A549 (cell line): Measurements from ENCODE around the gene GPR142. TPM values are rescaled to one million over a fixed set of nuclear protein-coding genes. Genes with fewer than 3 reads are reported as not detected.

Source experiments
- ATAC-seq, 2 experiments: fragments of 200-7000 bp in 1 of 2; fragments of >200 bp in 1 of 2; cut with Nextera tagmentation in 1 of 2; cut with Tn5 transposase in 1 of 2; 3 replicates each; pipeline versions ENCODE4 v1.8.0 to v1.9.1; 2018 to 2020; ENCODE audit warnings: mild to moderate bottlenecking in 1 of 2, moderate library complexity in 1 of 2
- CTCF ChIA-PET: fragments of 300-600 bp; sonication (Branson Sonifier 250); formaldehyde crosslinking; extraction: SDS; loops from one replicate; lab custom pipeline; 2021; ENCODE audit warnings: antibody characterized with exemption, inconsistent platforms; lab: Yijun Ruan, JAX
- POLR2A ChIA-PET: fragments of 350-600 bp; formaldehyde crosslinking; extraction: SDS; loops from one replicate; lab custom pipeline; 2021; ENCODE audit warnings: antibody characterized with exemption, inconsistent platforms; lab: Yijun Ruan, JAX
- DNase-seq, 2 experiments: peaks; one replicate each; pipeline versions ENCODE4 v3.0.0 to v3.0.0-alpha.2; 2011 to 2016; ENCODE audit warnings: low read depth in 1 of 2, low spot score in 1 of 2
- FAIRE-seq: peaks from 2 replicates; lab custom pipeline; 2011; peaks lifted over from hg19 to GRCh38; lab: Jason Lieb, UNC
- H3K27ac ChIP-seq, 2 experiments: fragments of >200 bp; sonication (Bioruptor Twin); formaldehyde crosslinking; 3 replicates each; pipeline ENCODE4 v1.5.1; 2016 to 2017
- H3K4me1 ChIP-seq: fragments of >200 bp; sonication (Bioruptor Twin); formaldehyde crosslinking; 3 replicates; pipeline ENCODE4 v1.6.1; 2016
- H3K4me2 ChIP-seq: fragments of >200 bp; sonication (Bioruptor Twin); formaldehyde crosslinking; 3 replicates; pipeline ENCODE4 v1.6.1; 2016
- H3K4me3 ChIP-seq: fragments of >200 bp; sonication (Bioruptor Twin); formaldehyde crosslinking; 3 replicates; pipeline ENCODE4 v1.5.1; 2016
- H3K9me3 ChIP-seq: fragments of >200 bp; sonication (Bioruptor Twin); formaldehyde crosslinking; 3 replicates; pipeline ENCODE4 v1.6.1; 2016
- ATOH8 ChIP-seq: fragments of 250-450 bp; sonication (Bioruptor Pico); IDR thresholded peaks from 2 replicates; pipeline ENCODE4 v1.5.0; 2020; ENCODE audit warnings: low read depth, mild to moderate bottlenecking, moderate library complexity
- BHLHE40 ChIP-seq: IDR thresholded peaks from 2 replicates; pipeline ENCODE4 v1.6.1; 2012; ENCODE audit warnings: low read depth, low read length, inconsistent platforms
- CBX2 ChIP-seq: fragments of 200-600 bp; sonication (generic); IDR thresholded peaks from 2 replicates; pipeline ENCODE4 v1.6.1; 2016; ENCODE audit warnings: low read depth, mild to moderate bottlenecking, borderline replicate concordance
- CHD2 ChIP-seq: fragments of 150-350 bp; IDR thresholded peaks from 2 replicates; pipeline ENCODE4 v1.6.1; 2014; ENCODE audit warnings: low read length; ENCODE audit not compliant: partially characterized antibody
- CHD4 ChIP-seq: fragments of 200-600 bp; sonication (generic); IDR thresholded peaks from 2 replicates; pipeline ENCODE4 v1.6.1; 2016; ENCODE audit warnings: antibody characterized with exemption, mild to moderate bottlenecking, borderline replicate concordance
- CTCF ChIP-seq: fragments of >200 bp; sonication (Bioruptor Twin); formaldehyde crosslinking; IDR thresholded peaks from 3 replicates; pipeline ENCODE4 v1.5.1; 2016
- EHF ChIP-seq: fragments of 250-450 bp; sonication (Bioruptor Pico); IDR thresholded peaks from 2 replicates; pipeline ENCODE4 v1.5.0; 2020; ENCODE audit warnings: mild to moderate bottlenecking
- EHMT2 ChIP-seq: fragments of 200-600 bp; sonication (generic); IDR thresholded peaks from 2 replicates; pipeline ENCODE4 v1.6.1; 2016; ENCODE audit warnings: antibody characterized with exemption, low read depth, mild to moderate bottlenecking, moderate library complexity
- EP300 ChIP-seq, 2 experiments: fragments of >200 bp; sonication (Bioruptor Twin); formaldehyde crosslinking; IDR thresholded peaks; 2 replicates in 1 of 2; 3 replicates in 1 of 2; pipeline ENCODE4 v1.6.1; 2016 to 2017
- ESRRA ChIP-seq: fragments of 150-350 bp; IDR thresholded peaks from 2 replicates; pipeline ENCODE4 v1.6.1; 2014; ENCODE audit warnings: mild to moderate bottlenecking, low read length, borderline replicate concordance
- FOSL2 ChIP-seq, 2 experiments: fragments of 450-650 bp in 1 of 2; fragments of >200 bp in 1 of 2; sonication (Bioruptor Twin) in 1 of 2; formaldehyde crosslinking; IDR thresholded peaks; 2 replicates each; pipeline versions ENCODE4 v1.5.0 to v1.6.1; 2016 to 2020; ENCODE audit warnings: mild to moderate bottlenecking in 1 of 2, moderate library complexity in 1 of 2
- FOXS1 ChIP-seq: fragments of 250-450 bp; sonication (Bioruptor Pico); IDR thresholded peaks from 2 replicates; pipeline ENCODE4 v1.5.0; 2020; ENCODE audit warnings: mild to moderate bottlenecking, moderate library complexity
- GATA3 ChIP-seq: IDR thresholded peaks from 2 replicates; pipeline ENCODE4 v1.6.1; 2012; ENCODE audit warnings: borderline replicate concordance
- HES2 ChIP-seq: fragments of >200 bp; sonication (Bioruptor Twin); formaldehyde crosslinking; IDR thresholded peaks from 2 replicates; pipeline ENCODE4 v1.6.1; 2016
- HEYL ChIP-seq: fragments of 250-450 bp; sonication (Bioruptor Pico); IDR thresholded peaks from 2 replicates; pipeline ENCODE4 v1.8.0; 2021; ENCODE audit warnings: mild to moderate bottlenecking, moderate library complexity
- HOXA7 ChIP-seq: fragments of 250-450 bp; sonication (Bioruptor Pico); IDR thresholded peaks from 2 replicates; pipeline ENCODE4 v1.5.0; 2020; ENCODE audit warnings: mild to moderate bottlenecking, moderate library complexity
- HOXB13 ChIP-seq: fragments of 250-450 bp; sonication (Bioruptor Pico); IDR thresholded peaks from 2 replicates; pipeline ENCODE4 v1.5.0; 2020; ENCODE audit warnings: low read depth, mild to moderate bottlenecking, moderate library complexity
- HOXB5 ChIP-seq: fragments of 250-450 bp; sonication (Bioruptor Pico); IDR thresholded peaks from 2 replicates; pipeline ENCODE4 v1.5.0; 2020; ENCODE audit warnings: mild to moderate bottlenecking, moderate library complexity
- JUN ChIP-seq, 2 experiments: fragments of >200 bp; sonication (Bioruptor Twin); formaldehyde crosslinking; IDR thresholded peaks; 2 replicates in 1 of 2; 3 replicates in 1 of 2; pipeline ENCODE4 v1.6.1; 2016 to 2017
- JUNB ChIP-seq: fragments of >200 bp; sonication (Bioruptor Twin); formaldehyde crosslinking; IDR thresholded peaks from 2 replicates; pipeline ENCODE4 v1.6.1; 2016
- MAFK ChIP-seq: fragments of 450-650 bp; IDR thresholded peaks from 2 replicates; pipeline ENCODE4 v1.6.1; 2014; ENCODE audit not compliant: partially characterized antibody
- MAZ ChIP-seq: fragments of 150-350 bp; IDR thresholded peaks from 2 replicates; pipeline ENCODE4 v1.6.1; 2014; ENCODE audit warnings: antibody characterized with exemption, low read depth, low read length, borderline replicate concordance
- MYC ChIP-seq: IDR thresholded peaks from 2 replicates; pipeline ENCODE4 v1.6.1; 2012; ENCODE audit warnings: mild to moderate bottlenecking, inconsistent platforms, low read length, improper control_type of control experiment, borderline replicate concordance
- NFE2L2 ChIP-seq: fragments of 150-350 bp; conservative IDR thresholded peaks from 2 replicates; pipeline ENCODE4 v1.6.1; 2014; ENCODE audit warnings: low read length
- NPAS2 ChIP-seq: fragments of 250-450 bp; sonication (Bioruptor Pico); IDR thresholded peaks from 2 replicates; pipeline ENCODE4 v1.8.0; 2022; ENCODE audit warnings: mild to moderate bottlenecking, moderate library complexity, borderline replicate concordance
- PHF8 ChIP-seq: fragments of 200-600 bp; sonication (generic); IDR thresholded peaks from 2 replicates; pipeline ENCODE4 v1.6.1; 2016; ENCODE audit warnings: low read depth, mild to moderate bottlenecking, antibody characterized with exemption, moderate library complexity, borderline replicate concordance
- POLR2A ChIP-seq: IDR thresholded peaks from 2 replicates; pipeline ENCODE4 v1.6.1; 2012; ENCODE audit warnings: mild to moderate bottlenecking, low read length
- POLR2AphosphoS2 ChIP-seq: conservative IDR thresholded peaks from 2 replicates; pipeline ENCODE4 v1.6.1; 2012; ENCODE audit warnings: low read length, improper control_type of control experiment, inconsistent platforms
- RAD21 ChIP-seq, 2 experiments: fragments of >200 bp in 1 of 2; sonication (Bioruptor Twin) in 1 of 2; formaldehyde crosslinking in 1 of 2; IDR thresholded peaks in 1 of 2; conservative IDR thresholded peaks in 1 of 2; 2 replicates in 1 of 2; 3 replicates in 1 of 2; pipeline ENCODE4 v1.6.1; 2012 to 2018; ENCODE audit warnings: inconsistent platforms in 1 of 2
- RARB ChIP-seq: fragments of 250-450 bp; sonication (Bioruptor Pico); IDR thresholded peaks from 2 replicates; pipeline ENCODE4 v1.8.0; 2021; ENCODE audit warnings: mild to moderate bottlenecking, moderate library complexity
- RCOR1 ChIP-seq: fragments of 150-350 bp; IDR thresholded peaks from 2 replicates; pipeline ENCODE4 v1.6.1; 2014; ENCODE audit warnings: antibody characterized with exemption, low read length, low read depth
- RFX5 ChIP-seq: fragments of 450-650 bp; IDR thresholded peaks from 2 replicates; pipeline ENCODE4 v1.7.1; 2014; ENCODE audit warnings: antibody characterized with exemption, mild to moderate bottlenecking, moderate library complexity
- SMC3 ChIP-seq: fragments of >200 bp; sonication (Bioruptor Twin); formaldehyde crosslinking; IDR thresholded peaks from 3 replicates; pipeline ENCODE4 v1.6.1; 2018; ENCODE audit warnings: inconsistent platforms
- SREBF2 ChIP-seq: fragments of 450-650 bp; IDR thresholded peaks from 2 replicates; pipeline ENCODE4 v1.6.1; 2014; ENCODE audit warnings: mild to moderate bottlenecking, moderate library complexity
- TFCP2L1 ChIP-seq: fragments of 250-450 bp; sonication (Bioruptor Pico); IDR thresholded peaks from 2 replicates; pipeline ENCODE4 v1.5.0; 2021; ENCODE audit warnings: mild to moderate bottlenecking
- TP53 ChIP-seq: fragments of 250-450 bp; sonication (Bioruptor Pico); IDR thresholded peaks from 2 replicates; pipeline ENCODE4 v1.5.0; 2021; ENCODE audit warnings: mild to moderate bottlenecking, moderate library complexity
- USF2 ChIP-seq: fragments of 450-650 bp; IDR thresholded peaks from 2 replicates; pipeline ENCODE4 v1.6.1; 2014; ENCODE audit warnings: antibody characterized with exemption
- ZFP36 ChIP-seq: fragments of 450-650 bp; IDR thresholded peaks from 2 replicates; pipeline ENCODE4 v1.6.1; 2014; ENCODE audit warnings: borderline replicate concordance; ENCODE audit not compliant: partially characterized antibody
- ZNF302 ChIP-seq: fragments of 250-450 bp; sonication (Bioruptor Pico); IDR thresholded peaks from 2 replicates; pipeline ENCODE4 v1.9.0; 2021; ENCODE audit warnings: inconsistent platforms, mild to moderate bottlenecking, moderate library complexity
- WGBS: methylation state at CpG from one replicate; pipeline ENCODE4 v1.1.6; 2017; ENCODE audit errors: missing lambda C conversion rate; 5-methylcytosine and 5-hydroxymethylcytosine counted together
- polyA plus RNA-seq, 4 experiments: library from polyadenylated mRNA; depleted of rRNA in 3 of 4; stranded (reverse); fragments of >200 nt; fragmentation: RNase III in 1 of 4; extraction: RNeasy Plus Mini Kit Qiagen cat#74134 plus additional on column Dnase treatment in 1 of 4; gene quantifications; 2 replicates in 3 of 4; 3 replicates in 1 of 4; pipeline ENCODE4 v1.2.3, GENCODE V29; 2011 to 2017

Gene GPR142
- polyA plus RNA-seq, 2 of the 4 experiments (the other 2 are of a cell fraction), result not detected

- peak overlapping the region; percentile 77 for H3K4me2 ChIP-seq
- peak overlapping the region; percentile 70 to 86 for H3K27ac ChIP-seq
- H3K4me1 ChIP-seq, result peaks cover 28% of the 10 kb centered on the region
- CTCF ChIA-PET, result interaction anchor here (0.7 to 5.9 kb wide), 13 partner anchors 8 to 115 kb away, joined by 3 to 25 read pairs (median 7); partner anchors contain the start of genes CD300LB and GPRC5C
- ATAC-seq (peak; percentile 98 to 99), FAIRE-seq (peak; percentile 95), DNase-seq (peak; percentile 90 to 98)
- POLR2A ChIA-PET, result interaction anchor here (0.6 to 2.0 kb wide), 7 partner anchors 10 to 152 kb away, joined by 3 to 20 read pairs (median 4); no protein-coding TSS in a partner anchor
- H3K9me3 ChIP-seq, result no peaks in the 10 kb centered on the region
- 25% methylated on average over 12 of the region's 12 CpGs for WGBS
- H3K4me3 ChIP-seq, result 0 out of 3 replicates have a peak overlapping the region, but pooled peaks have one; percentile 6
- 0 out of 3 replicates have a peak, but pooled peaks have one; percentile 19 for TF ChIP-seq SMC3
- TF ChIP-seq USF2, result no peak
- no peak for TF ChIP-seq HES2
- TF ChIP-seq RAD21 (conservative IDR thresholded peaks at IDR 0.05 in 1 of 2, IDR thresholded peaks at IDR 0.05 in 1 of 2), result peak in 1 of 2 experiments; percentile 20; a peak in 1 of 5 replicates
- TF ChIP-seq MYC, result no peak
- TF ChIP-seq ESRRA, result 0 out of 2 replicates have a peak, but pooled peaks have one; percentile 15
- no peak for TF ChIP-seq POLR2A
- TF ChIP-seq JUN (IDR thresholded peaks at IDR 0.05), result peak; percentile 63 to 64; a peak in 4 of 5 replicates
- TF ChIP-seq HOXB13 (CRISPR knock-in tag), result no peak
- peak; percentile 90 for TF ChIP-seq JUNB
- no peak for TF ChIP-seq EHMT2
- peak; percentile 38; the same call in 1 of the 2 replicates for TF ChIP-seq GATA3
- no peak for TF ChIP-seq MAFK
- no peak for TF ChIP-seq EP300 (IDR thresholded peaks at IDR 0.05)
- TF ChIP-seq NPAS2 (CRISPR knock-in tag), result no peak
- no peak for TF ChIP-seq HOXB5 (CRISPR knock-in tag)
- TF ChIP-seq CHD2, result no peak
- no peak for TF ChIP-seq EHF
- no peak for TF ChIP-seq TFCP2L1 (CRISPR knock-in tag)
- no peak for TF ChIP-seq MAZ
- peak; percentile 87 for TF ChIP-seq CHD4
- no peak for TF ChIP-seq FOXS1 (CRISPR knock-in tag)
- TF ChIP-seq HOXA7 (CRISPR knock-in tag), result no peak
- TF ChIP-seq BHLHE40, result no peak
- no peak for TF ChIP-seq PHF8
- no peak for TF ChIP-seq CBX2
- no peak for TF ChIP-seq RARB (CRISPR knock-in tag)
- no peak for TF ChIP-seq ZNF302 (CRISPR knock-in tag)
- TF ChIP-seq POLR2AphosphoS2, result no peak
- no peak for TF ChIP-seq RCOR1
- TF ChIP-seq FOSL2 (IDR thresholded peaks at IDR 0.05), result peak; percentile 97
- TF ChIP-seq FOSL2 (CRISPR knock-in tag; IDR thresholded peaks at IDR 0.05), result peak; percentile 99
- TF ChIP-seq SREBF2, result peak; percentile 14; the same call in 1 of the 2 replicates
- no peak for TF ChIP-seq ATOH8 (CRISPR knock-in tag)
- no peak for TF ChIP-seq RFX5
- no peak for TF ChIP-seq CTCF
- no peak for TF ChIP-seq TP53 (CRISPR knock-in tag)
- no peak for TF ChIP-seq HEYL
- TF ChIP-seq NFE2L2, result no peak
- peak; percentile 88 for TF ChIP-seq ZFP36
Observed at GRCh38 chr17:74417178-74418045, 50.1 kb downstream of the GPR142 start.
